ENCODE measurements around the gene CPSF4.
"Not testable (repeated sequence)": the region's sequence is repeated elsewhere in the genome, so short reads cannot be mapped to it uniquely, and the experiment has no call there.

Gene CPSF4

DNA sequence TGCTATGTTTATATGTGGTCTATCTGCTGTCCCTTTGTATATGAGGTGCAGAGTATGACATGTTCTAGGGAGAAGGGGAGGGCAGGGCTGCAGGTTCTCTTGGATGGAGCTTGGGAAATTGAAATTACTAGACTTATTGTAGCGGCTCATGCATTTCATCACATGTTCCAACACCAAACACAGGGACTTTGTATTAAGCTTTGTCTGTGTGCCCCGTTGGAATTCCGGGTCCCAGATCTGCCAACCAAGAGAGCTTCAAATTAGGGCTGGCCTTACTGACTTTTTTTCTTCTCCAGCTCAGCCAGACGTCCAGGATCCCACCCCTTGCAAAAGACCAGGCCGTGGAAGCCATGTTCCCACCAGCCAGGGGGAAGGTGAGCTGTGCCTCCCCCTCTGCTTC, 37.4 kb downstream of the CPSF4 start:
- peaks cover 35% of the 10 kb centered on the region for H3K36me3 Mint-ChIP-seq (ENCODE audit: low read depth)
- no peaks in the 10 kb centered on the region for H3K9me3 Mint-ChIP-seq
- H3K4me1 Mint-ChIP-seq (ENCODE audit: low read depth): peaks cover 48% of the 10 kb centered on the region
- H3K27me3 Mint-ChIP-seq: no peaks in the 10 kb centered on the region
- H3K27ac Mint-ChIP-seq: no peak overlapping the region
- H3K4me3 Mint-ChIP-seq: no peak overlapping the region

DNA sequence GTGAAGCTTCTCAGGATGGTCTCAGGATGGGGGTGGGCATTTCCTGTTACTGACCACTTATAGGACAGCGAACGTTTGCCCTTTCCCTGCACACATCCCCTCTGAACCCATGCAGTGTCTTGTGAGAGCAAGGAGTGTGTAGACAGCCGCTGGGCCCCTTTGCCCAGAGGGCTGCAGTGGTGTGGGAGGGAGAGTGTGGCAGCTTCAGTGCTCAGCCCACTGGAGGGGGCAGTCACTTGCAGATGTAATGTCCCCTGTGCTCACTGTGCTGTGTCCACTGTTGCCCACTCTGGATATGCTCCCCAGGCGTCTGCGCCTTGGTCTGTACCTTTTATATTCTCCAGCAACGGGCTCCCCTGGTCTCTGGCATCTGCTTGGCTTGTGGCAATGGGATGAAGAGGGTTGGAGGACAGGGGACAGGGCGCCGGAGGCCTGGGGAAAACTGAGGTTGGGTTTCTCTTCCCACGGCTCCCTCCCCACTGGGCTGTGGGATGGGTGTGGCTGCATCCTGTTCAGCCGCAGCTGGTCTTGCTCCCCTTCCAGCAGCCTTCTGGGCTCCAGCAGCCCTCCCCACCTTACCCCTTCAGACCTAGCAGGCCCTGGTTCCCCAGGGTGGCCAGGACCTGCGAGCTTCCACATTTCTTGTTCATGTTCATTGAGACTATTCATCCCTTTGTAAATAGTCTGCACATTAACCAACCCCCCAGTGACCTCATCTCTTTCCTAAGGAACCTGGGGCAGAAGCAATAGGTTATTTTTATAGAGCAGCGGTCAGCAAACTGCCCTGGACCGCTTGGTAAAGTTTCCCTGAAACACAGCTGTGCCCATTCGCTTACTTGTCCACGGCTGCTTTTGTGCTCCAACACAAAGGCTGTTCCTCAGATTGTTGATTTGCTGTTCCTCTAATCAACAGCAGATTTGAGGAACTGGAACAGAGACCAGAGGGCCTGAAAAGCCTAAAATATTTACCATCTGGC, 40.0 kb downstream of the CPSF4 start:
- H3K27me3 Mint-ChIP-seq: no peaks in the 10 kb centered on the region
- H3K4me1 Mint-ChIP-seq (ENCODE audit: low read depth): peaks cover 29% of the 10 kb centered on the region
- H3K9me3 Mint-ChIP-seq: no peaks in the 10 kb centered on the region
- H3K36me3 Mint-ChIP-seq (ENCODE audit: low read depth): peaks cover 39% of the 10 kb centered on the region
- H3K27ac Mint-ChIP-seq: no peak overlapping the region
- no peak overlapping the region for H3K4me3 Mint-ChIP-seq

DNA sequence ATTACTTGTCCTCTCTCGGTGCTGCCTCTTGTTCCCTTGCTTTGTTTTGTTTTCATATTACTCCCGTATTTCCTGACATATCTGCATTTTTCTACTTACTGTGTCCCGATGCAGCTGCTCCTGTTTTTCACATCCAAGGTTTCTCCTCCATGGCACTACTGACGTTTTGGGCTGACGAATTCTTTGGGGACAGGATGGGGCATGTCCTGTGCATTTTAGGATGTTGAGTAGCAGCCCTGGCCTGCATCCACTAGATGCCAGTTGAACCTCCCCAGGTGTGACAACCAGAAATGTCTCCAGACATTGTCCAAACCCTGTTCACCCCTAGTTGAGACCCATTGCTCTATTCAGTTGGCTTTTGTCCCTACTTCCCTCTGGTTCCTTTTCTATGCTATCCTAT, 46.4 kb downstream of the CPSF4 start:
- Mint-ChIP-seq H3K9me3 (no peaks in the 10 kb centered on the region), H3K4me3 (no peak overlapping the region), H3K27ac (no peak overlapping the region), H3K4me1 (ENCODE audit: low read depth) (no peaks in the 10 kb centered on the region), H3K36me3 (ENCODE audit: low read depth) (peaks cover 57% of the 10 kb centered on the region), H3K27me3 (no peaks in the 10 kb centered on the region)

DNA sequence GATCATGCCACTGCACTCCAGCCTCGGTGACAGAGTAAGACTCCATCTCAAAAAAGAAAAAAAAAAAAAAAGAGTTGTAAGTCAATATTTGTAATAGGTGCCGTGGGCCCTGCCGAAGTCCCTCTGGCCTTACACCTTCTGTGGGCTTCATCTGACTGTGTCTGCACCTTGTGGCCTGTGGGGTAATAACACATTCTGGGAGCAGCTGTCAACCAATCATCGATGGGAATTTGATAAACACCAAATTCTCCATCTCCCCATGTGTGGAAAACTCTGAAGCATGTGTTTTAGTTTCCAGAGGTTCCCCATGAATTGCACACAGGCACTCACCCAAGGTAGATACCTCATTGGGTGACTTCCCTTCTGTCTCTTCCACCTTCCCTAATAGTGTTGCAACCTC, 50.5 kb downstream of the CPSF4 start:
- Mint-ChIP-seq H3K36me3 (ENCODE audit: low read depth) (peaks cover 66% of the 10 kb centered on the region), H3K4me1 (ENCODE audit: low read depth) (no peaks in the 10 kb centered on the region), H3K27me3 (no peaks in the 10 kb centered on the region), H3K4me3 (no peak overlapping the region), H3K9me3 (peaks cover 13% of the 10 kb centered on the region), H3K27ac (no peak overlapping the region)

DNA sequence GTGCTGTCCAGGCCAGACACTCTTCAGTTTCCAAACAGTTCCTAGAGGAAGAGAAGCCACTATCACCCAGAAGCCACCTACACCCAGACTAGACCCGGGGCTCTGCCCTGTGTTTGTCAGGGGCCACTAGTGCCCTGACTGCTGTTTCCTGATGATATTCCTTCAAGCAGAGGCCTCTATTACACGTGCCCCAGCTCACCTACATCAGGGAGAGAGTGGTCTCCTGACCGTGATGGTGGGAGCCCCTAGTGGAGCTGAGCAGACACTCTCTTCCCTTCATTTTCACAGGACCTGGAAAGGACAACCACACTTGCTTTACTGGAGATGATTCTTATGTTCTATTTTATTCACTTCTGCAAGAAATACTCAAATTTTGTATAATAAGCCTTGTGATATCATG, 52.1 kb downstream of the CPSF4 start:
- H3K4me3 Mint-ChIP-seq: no peak overlapping the region
- peaks cover 69% of the 10 kb centered on the region for H3K36me3 Mint-ChIP-seq (ENCODE audit: low read depth)
- no peak overlapping the region for H3K27ac Mint-ChIP-seq

DNA sequence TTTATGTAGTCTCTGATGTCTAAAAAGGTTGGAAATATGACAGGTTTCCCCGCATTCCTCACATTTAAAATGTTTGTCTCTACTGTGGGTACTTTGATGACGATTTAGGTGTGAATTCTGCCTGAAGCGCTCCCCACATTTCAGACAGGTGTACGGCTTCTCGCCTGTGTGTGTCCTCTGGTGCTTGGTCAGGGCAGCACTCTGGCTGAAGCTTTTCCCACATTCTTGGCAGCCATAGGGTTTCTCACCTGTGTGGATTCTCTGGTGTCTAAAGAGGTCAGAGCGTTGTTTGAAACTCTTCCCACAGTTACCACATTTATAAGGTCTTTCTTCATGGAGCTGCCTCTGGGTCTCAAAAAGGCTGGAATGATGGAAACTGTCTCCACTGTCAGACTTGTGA, 55.1 kb downstream of the CPSF4 start:
- H3K4me3 Mint-ChIP-seq: no peak overlapping the region
- peaks cover 72% of the 10 kb centered on the region for H3K36me3 Mint-ChIP-seq (ENCODE audit: low read depth)
- peaks cover 15% of the 10 kb centered on the region for H3K4me1 Mint-ChIP-seq (ENCODE audit: low read depth)
- no peak overlapping the region for H3K27ac Mint-ChIP-seq
- H3K9me3 Mint-ChIP-seq: peaks cover 15% of the 10 kb centered on the region
- H3K27me3 Mint-ChIP-seq: no peaks in the 10 kb centered on the region

More for the DNA sequence above, 52.1 kb downstream of the CPSF4 start:
- no peaks in the 10 kb centered on the region for H3K4me1 Mint-ChIP-seq (ENCODE audit: low read depth)
- no peaks in the 10 kb centered on the region for H3K27me3 Mint-ChIP-seq
- peaks cover 15% of the 10 kb centered on the region for H3K9me3 Mint-ChIP-seq

DNA sequence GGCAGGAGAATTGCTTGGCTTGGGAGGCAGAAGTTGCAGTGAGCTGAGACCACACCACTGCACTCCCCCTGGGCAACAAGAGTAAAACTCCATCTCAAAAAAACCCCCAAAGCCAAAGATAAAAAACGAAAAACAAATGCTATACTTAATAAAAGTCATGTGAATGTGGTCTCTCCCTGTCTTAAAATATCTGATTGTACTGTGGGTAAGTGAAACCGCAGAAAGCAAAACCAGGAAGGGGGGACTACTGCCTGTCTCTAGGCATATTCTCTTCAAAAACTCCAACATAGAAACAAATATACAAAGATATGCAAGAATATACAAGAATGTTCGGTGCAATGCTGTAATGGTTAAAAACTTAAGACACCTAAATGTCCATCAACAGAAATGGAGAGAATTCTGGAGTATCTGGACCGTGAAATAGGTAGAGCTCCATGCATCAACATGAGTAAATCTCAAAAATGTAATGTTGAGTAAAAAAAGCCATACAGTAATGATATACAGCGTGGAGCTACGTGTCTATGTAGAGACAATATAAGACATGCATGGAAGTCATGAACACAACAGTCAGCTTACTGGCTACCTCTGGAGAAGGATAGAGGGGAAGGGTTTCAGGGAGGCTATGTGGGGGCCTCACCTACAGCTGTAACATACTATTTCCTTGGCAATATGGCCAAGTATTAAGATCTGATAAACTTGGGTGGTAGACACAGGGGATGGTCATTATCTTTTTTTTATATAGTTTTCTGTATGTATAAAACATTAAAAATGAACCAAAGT, 59.2 kb downstream of the CPSF4 start:
- peak overlapping the region; percentile 100 for H3K4me3 Mint-ChIP-seq
- H3K36me3 Mint-ChIP-seq (ENCODE audit: low read depth): peaks cover 58% of the 10 kb centered on the region
- no peaks in the 10 kb centered on the region for H3K27me3 Mint-ChIP-seq
- peak overlapping the region; percentile 66 for H3K27ac Mint-ChIP-seq
- peaks cover 26% of the 10 kb centered on the region for H3K4me1 Mint-ChIP-seq (ENCODE audit: low read depth)
- peaks cover 18% of the 10 kb centered on the region for H3K9me3 Mint-ChIP-seq

DNA sequence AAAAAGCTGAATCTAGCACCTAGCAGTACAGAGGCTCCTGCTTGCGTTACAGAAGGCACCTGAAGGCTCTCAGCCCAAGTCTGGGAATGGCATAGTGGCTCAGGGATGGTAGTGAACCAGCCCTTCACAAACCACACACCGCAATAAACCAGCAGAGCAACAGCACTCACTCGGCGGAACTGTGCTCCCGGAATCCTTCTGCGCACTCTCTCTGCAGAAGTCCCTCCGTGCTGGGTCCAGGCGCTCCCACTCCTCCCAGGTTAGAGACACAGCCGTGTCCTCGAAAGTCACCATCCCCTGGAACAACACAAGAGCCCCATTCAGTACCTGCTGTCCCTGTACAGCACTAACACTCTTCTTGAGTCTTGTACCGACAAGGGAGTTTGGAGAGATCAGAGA, 59.8 kb downstream of the CPSF4 start:
- Mint-ChIP-seq H3K27me3 (no peaks in the 10 kb centered on the region), H3K9me3 (peaks cover 14% of the 10 kb centered on the region), H3K4me3 (peak overlapping the region; percentile 100), H3K36me3 (ENCODE audit: low read depth) (peaks cover 52% of the 10 kb centered on the region), H3K4me1 (ENCODE audit: low read depth) (peaks cover 31% of the 10 kb centered on the region), H3K27ac (peak overlapping the region; percentile 99)

DNA sequence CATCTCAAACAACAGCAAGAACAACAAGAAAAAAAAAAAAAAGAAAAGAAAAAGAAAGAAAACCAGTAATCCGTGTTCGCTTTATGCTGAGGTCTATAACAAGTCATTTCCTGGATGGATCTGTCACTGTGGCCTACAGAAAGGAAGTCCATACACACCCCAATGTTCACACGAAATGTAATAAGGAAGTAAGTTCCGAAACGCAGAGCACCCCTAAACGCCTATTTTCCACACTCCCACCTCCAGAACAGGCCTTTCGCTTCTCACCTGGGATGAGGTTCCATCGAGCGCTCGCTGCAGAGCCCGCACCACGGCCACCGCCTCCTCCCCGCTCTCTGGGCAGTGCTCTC, 60.6 kb downstream of the CPSF4 start:
- Mint-ChIP-seq H3K9me3 (peaks cover 6% of the 10 kb centered on the region), H3K27me3 (no peaks in the 10 kb centered on the region), H3K36me3 (ENCODE audit: low read depth) (peaks cover 44% of the 10 kb centered on the region), H3K4me3 (peak overlapping the region; percentile 100), H3K27ac (peak overlapping the region; percentile 99), H3K4me1 (ENCODE audit: low read depth) (peaks cover 31% of the 10 kb centered on the region)

DNA sequence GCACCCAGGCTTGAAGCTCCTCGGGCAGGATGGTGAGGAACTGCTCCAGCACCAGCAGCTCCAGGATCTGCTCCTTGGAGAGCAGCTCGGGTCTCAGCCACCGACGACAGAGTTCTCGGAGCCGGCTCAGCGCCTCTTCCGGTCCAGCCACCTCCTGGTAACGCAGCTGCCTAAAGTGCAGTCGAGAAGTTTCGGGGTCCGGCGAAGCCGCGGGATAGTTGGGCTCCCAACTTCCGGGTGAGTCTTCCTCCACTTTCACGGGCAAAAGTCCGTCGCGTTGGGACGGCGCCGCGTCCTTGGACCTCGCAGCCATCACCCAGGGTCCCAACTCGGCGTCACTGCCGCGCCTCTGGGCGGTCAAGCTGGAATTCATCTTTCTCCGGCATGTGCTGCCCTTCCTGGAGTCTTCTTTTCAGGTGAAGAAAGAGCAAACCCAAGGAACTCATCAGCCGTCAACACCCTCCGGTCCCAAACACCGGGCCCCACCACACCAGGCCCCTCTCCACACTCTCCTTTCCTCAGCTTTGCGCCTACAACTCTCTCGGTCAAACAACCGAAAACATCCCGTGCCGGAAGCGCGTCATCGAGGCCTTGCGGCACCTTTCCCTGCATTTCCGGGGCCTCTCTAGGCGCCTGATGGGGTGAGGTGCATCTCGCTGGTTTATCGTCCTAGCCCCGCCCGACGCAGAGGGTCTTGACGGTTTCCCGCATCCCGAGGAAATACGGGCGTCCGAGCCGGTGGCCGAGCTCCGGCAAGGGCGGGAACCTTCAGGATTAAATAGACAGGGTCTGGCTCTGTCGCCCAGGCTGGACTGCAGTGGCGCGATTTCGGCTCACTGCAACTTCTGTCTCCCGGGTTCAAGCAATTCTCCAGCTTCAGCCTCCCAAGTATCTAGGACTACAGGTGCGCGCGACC, 61.2 kb downstream of the CPSF4 start, which contains the start of gene ZNF394:
TSS of gene ZNF394 (minus strand) at position 561 of the 916 bp plus-strand sequence. CDS start at position 373, 188 bp downstream.
- H3K27ac Mint-ChIP-seq: peak within 1 kb of the TSS; percentile 99
- H3K27me3 Mint-ChIP-seq: no peaks in the 10 kb centered on the region
- H3K4me3 Mint-ChIP-seq: peak within 1 kb of the TSS; percentile 100
- peaks cover 5% of the 10 kb centered on the region for H3K9me3 Mint-ChIP-seq
- H3K4me1 Mint-ChIP-seq (ENCODE audit: low read depth): peaks cover 31% of the 10 kb centered on the region
- peaks cover 38% of the 10 kb centered on the region for H3K36me3 Mint-ChIP-seq (ENCODE audit: low read depth)

DNA sequence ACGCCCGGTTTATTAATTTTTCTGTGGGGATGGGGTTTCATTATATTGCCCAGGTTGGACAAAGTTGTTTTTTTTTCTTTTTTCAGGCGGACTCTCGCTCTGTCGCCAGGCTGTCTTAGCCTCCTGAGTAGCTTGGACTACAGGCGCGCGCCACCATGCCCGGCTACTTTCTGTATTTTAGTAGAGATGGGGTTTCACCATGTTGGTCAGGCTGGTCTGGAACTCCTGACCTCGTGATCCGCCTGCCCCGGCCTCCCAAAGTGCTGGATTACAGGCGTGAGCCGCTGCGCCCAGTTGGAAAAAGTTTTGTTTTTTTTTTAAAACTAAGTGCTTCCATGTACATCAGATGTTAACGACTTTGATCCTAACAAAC, 61.9 kb downstream of the CPSF4 start:
- peaks cover 35% of the 10 kb centered on the region for H3K4me1 Mint-ChIP-seq (ENCODE audit: low read depth)
- H3K4me3 Mint-ChIP-seq: peak overlapping the region; percentile 100
- H3K27me3 Mint-ChIP-seq: no peaks in the 10 kb centered on the region
- peaks cover 5% of the 10 kb centered on the region for H3K9me3 Mint-ChIP-seq
- H3K36me3 Mint-ChIP-seq (ENCODE audit: low read depth): peaks cover 33% of the 10 kb centered on the region
- H3K27ac Mint-ChIP-seq: peak overlapping the region; percentile 99

DNA sequence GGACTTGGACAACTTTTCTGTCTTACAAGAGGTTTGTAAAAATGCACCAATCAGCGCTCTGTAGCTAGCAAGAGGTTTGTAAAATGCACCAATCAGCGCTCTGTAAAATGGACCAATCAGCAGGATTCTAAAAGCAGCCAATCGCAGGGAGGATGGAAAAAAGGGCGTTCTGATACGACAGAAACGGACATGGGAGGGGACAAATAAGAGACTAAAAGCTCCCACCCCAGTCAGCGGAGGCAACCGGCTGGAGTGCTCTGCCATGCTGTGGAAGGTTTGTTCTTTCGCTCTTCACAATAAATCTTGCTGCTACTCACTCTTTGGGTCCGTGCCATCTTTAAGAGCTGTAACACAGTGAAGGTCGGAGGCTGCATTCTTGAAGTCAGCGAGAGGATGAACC, 62.5 kb downstream of the CPSF4 start:
- Mint-ChIP-seq H3K27ac (peak overlapping the region; percentile 99), H3K36me3 (ENCODE audit: low read depth) (peaks cover 30% of the 10 kb centered on the region), H3K4me3 (peak overlapping the region; percentile 100), H3K4me1 (ENCODE audit: low read depth) (peaks cover 39% of the 10 kb centered on the region)
- not testable (repeated sequence) for H3K27me3 Mint-ChIP-seq, H3K9me3 Mint-ChIP-seq

DNA sequence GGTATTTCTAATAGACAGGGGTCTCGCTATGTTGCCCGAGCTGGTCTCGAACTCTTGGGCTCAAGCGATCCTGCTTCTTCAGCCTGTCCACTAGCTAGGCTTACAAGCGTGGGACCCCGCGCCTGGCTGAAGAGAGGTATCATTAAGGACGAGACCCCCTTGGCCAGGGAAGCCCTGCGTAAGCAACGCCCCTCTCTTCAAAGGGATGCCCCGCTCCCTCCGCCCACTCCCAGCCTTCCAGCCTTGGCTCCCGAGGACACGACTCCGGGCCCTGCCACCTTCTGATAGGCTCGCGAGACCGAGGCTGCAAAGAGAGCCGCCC, 65.5 kb downstream of the CPSF4 start:
- Mint-ChIP-seq H3K9me3 (peaks cover 5% of the 10 kb centered on the region), H3K36me3 (ENCODE audit: low read depth) (peaks cover 15% of the 10 kb centered on the region), H3K4me1 (ENCODE audit: low read depth) (peaks cover 34% of the 10 kb centered on the region), H3K27me3 (no peaks in the 10 kb centered on the region), H3K4me3 (peak overlapping the region; percentile 98), H3K27ac (peak overlapping the region; percentile 98)

DNA sequence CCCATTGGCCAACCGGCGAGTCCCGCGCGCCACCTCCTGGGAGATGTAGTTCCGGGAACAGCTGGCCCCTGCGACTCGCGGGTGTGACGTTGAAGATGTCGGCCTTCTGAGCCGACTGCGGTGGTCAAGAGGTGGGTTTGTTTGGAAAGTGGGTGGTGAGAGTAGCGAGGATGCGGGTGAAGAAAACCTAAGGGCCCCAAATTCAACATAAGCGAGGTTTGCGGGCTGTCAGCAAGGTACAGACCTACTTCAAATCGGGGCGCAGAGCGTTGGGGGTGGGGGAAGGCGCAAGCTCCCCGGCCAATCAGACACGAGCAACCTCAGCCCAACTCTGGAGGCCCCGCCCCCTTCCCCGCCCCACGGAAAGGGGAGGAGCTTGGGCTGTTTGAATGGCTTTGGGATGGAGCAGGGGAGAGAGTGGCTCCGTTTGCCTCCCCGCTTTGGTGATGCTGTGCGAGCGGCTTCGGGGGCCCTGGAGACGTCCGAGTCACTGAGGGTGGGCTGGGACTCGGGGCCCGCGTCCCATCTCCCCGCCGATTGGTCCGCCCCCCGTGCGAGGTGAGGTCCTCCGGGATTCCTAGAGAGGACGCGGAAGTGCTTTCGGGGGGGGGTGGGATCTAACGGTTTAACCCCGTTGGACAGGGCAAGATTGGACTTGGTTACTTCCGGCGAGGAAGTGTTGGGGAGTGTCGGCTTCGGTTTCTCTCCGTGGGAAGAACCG, 66.0 kb downstream of the CPSF4 start, which contains the start of gene ZKSCAN5:
TSS of gene ZKSCAN5 (plus strand) at position 60 of the 721 bp plus-strand sequence. CDS start 1,383 bp downstream, outside the sequence.
- no peaks in the 10 kb centered on the region for H3K27me3 Mint-ChIP-seq
- peak within 1 kb of the TSS; percentile 98 for H3K27ac Mint-ChIP-seq
- peaks cover 5% of the 10 kb centered on the region for H3K9me3 Mint-ChIP-seq
- H3K4me1 Mint-ChIP-seq (ENCODE audit: low read depth): peaks cover 34% of the 10 kb centered on the region
- peak within 1 kb of the TSS; percentile 98 for H3K4me3 Mint-ChIP-seq
- peaks cover 15% of the 10 kb centered on the region for H3K36me3 Mint-ChIP-seq (ENCODE audit: low read depth)

Data from stimulated activated naive CD8-positive, alpha-beta T cell treated with anti-CD3 and anti-CD28 coated beads, Interleukin-15, Interleukin-2, amounts not matched to agents 100 ng/mL and 50 ng/mL, for 24 hours (primary cell).